ENCODE measurements around the gene ATRIP.
"Not testable (repeated sequence)": the region's sequence is repeated elsewhere in the genome, so short reads cannot be mapped to it uniquely, and the experiment has no call there.

The ATRIP gene

GRCh38 chr3:48472673-48472922 is 26.1 kb downstream of the ATRIP start:
- DNase-seq = no peak

DNA sequence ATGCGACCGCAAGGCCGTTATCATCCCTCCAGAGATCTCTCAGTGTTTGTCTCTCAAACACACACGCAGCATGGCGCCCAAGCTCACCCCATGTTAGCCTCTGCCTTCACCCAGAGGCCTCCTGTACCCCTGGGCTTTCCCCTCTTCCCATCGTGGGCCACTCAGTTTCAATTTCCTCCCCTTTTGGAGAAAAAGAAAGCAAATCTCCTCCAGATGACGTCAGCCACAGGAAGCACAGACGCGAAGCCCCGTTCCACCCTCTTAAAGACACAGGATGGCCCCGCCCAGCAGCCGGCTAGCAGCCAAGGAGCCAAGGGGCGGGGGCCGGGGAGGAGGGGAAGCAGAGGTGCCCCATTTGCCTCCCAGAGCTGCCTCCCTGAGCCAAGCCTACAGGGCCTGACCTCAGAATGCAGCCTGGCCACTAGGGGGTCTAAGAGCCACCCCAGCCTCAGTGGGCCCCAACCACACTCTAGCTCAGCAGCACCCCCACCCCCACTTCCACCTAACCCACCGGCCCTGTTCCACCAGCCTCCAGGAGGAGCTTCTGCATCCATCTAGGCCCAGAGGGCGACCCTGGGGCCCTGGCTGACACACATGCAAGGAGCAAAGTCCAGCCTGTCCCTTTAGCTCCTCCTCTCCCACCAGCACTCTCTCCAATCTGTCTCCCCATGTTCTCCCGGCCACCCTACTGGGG is 26.5 kb downstream of the ATRIP start:
- peak; percentile 1 for DNase-seq

- no peak for DNase-seq
Measured at GRCh38 chr3:48473617-48473952, 27.0 kb downstream of the ATRIP start.

- not testable (repeated sequence) for DNase-seq
Measured at GRCh38 chr3:48474031-48474430, 27.5 kb downstream of the ATRIP start.

DNA sequence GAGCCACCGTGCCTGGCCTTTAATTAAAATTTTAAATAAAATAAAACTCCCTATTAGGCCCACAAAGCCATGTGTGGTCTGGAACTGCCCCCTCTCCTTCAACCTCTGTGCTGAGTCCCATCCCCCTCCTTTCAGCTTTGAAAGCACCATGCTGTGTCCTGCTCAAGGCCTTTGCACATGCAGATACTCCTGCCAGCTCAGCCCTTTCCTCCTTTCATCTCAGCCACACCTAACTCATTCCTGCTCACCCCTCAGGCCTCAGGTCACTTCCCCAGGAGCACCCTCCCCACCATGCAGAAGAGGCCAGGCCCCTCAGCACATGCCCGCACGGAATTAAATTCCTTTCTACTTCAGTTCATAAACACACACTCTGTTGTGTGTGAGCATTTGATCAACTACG is 28.1 kb downstream of the ATRIP start:
- DNase-seq = no peak

- DNase-seq = no peak
Measured at GRCh38 chr3:48475188-48475587, 28.7 kb downstream of the ATRIP start.

- no peak for DNase-seq
Measured at GRCh38 chr3:48476426-48477053, 30.0 kb downstream of the ATRIP start.

- no peak for DNase-seq
Measured at GRCh38 chr3:48477959-48478520, 31.5 kb downstream of the ATRIP start.

DNA sequence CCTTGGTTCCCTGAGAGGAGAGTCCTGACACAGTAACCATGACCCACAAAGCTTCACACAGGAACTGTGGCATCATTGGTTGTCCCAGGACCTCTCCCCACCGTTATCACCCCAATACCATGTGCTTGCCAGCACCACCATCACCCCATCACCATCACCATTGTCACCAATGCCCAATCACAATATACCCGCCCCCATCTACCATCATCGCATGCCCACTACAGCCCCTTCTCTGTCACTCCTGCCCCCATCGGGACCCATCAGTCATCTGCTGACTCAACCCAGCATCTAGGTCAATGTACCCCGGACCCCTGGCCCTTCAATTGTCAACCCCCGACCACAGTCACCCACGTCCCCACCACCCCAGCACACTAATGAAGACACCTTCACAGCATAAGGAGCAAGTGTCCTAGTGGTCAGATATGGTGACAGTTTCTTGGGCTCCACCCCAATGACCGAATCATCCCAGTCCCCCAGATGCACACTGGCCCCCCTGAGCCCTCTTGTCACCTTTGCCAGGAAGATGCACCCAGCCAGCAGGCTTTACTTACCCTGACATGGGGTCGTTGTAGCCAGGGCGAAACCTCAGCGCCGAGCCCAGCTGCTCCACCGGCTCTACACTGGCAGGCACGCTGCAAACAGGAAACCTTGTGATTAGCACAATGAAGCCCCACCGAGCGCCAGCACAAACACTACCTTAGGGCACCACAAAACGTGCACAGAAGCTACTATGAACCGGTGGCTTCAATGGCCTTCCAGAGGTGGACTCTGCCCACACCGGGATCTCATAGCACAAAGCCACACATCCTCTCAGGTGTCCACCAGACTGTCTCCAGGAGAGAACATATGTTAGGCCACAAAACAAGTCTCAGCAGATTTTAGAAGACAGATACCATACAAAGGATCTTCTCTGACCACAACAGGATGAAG is 32.4 kb downstream of the ATRIP start:
- DNase-seq = no peak

DNA sequence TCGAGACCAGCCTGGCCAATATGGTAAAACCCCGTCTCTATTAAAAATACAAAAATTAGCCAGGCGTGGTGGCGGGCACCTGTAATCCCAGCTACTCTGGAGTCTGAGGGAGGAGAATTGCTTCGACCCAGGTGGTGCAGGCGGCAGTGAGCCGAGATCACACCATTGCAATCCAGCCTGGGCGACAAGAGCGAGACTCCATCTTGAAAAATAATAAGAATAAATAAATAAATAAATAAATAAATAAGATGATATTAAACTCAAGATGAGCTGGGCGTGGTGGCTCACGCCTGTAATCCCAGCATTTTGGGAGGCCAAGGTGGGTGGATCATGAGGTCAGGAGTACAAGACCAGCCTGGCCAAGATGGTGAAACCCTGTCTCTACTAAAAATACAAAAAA is 34.4 kb downstream of the ATRIP start:
- DNase-seq = not testable (repeated sequence)

DNA sequence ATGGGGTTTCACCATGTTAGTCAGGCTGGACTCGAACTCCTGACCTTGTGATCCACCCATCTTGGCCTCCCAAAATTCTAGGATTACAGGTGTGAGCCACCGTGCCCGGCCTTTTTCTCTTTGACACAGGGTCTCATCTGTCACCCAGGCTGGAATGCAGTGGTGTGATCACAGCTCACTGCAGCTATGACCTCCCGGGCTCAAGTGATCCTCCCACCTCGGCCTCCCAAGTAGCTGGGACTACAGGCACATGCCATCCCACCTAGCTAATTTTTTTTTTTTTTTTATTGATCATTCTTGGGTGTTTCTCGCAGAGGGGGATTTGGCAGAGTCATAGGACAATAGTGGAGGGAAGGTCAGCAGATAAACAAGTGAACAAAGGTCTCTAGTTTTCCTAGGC is 36.3 kb downstream of the ATRIP start:
- not testable (repeated sequence) for DNase-seq

DNA sequence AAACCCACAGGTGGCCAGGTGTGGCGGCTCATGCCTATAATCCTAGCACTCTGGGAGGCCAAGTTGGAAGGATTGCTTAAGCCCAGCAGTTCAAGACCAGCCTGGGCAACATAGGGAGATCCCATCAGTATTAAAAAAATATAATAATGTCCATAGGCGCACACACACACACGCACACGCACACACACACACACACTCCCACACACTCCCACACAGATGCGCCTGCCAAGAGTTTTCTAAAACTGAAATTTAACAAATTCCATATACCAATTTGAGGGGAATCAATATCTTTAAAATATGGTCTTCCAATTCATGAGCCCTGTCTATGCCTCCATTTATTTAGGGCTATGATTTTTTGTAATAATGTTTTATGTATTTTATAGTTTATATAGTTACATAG is 40.4 kb downstream of the ATRIP start:
- DNase-seq = no peak

GRCh38 chr3:48492461-48493202 is 46.1 kb downstream of the ATRIP start:
- DNase-seq = no peak

- no peak for DNase-seq
Measured at GRCh38 chr3:48493203-48493501, 46.6 kb downstream of the ATRIP start.

DNA sequence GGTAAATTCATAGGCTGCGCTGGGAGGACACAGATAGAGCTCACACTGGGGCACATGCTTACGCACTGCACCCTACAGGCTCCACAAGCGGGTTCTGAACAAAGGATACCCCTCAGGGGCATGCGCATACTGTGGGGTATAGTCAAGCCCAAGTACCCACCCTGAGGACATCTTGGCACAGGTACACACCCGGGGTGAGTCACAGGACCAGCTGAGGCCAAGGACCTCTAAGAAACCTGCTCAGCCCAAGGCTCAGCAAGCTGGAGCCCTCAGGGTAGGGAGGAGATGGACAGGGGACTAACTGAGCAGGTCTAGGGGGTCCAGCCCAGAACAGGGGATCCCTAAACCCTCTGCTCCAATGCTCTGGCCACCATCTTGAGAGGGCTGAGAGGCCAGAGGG is 54.1 kb downstream of the ATRIP start:
- DNase-seq = no peak

DNA sequence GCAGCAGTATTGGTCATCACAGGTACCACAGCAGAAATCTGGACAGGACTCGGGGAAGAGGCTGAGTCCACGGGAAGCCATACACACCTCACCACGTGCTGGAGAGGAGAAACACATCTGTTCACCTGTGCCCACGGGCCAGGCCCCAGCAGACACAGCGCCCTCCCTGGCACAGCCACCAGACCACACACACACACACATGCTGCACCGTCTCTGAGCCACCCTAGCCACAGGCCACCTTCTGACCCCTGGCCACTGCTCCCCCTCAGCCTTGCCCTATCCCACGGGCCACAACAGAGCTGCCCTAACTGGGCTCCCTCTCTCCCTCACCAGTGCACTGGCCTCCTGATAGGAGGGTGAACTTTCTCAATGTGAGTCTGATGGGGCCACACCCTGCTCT is 54.7 kb downstream of the ATRIP start:
- DNase-seq = no peak

GRCh38 chr3:48502121-48502520 is 55.6 kb downstream of the ATRIP start:
- no peak for DNase-seq

GRCh38 chr3:48502728-48503168 is 56.2 kb downstream of the ATRIP start:
- DNase-seq = no peak

DNA sequence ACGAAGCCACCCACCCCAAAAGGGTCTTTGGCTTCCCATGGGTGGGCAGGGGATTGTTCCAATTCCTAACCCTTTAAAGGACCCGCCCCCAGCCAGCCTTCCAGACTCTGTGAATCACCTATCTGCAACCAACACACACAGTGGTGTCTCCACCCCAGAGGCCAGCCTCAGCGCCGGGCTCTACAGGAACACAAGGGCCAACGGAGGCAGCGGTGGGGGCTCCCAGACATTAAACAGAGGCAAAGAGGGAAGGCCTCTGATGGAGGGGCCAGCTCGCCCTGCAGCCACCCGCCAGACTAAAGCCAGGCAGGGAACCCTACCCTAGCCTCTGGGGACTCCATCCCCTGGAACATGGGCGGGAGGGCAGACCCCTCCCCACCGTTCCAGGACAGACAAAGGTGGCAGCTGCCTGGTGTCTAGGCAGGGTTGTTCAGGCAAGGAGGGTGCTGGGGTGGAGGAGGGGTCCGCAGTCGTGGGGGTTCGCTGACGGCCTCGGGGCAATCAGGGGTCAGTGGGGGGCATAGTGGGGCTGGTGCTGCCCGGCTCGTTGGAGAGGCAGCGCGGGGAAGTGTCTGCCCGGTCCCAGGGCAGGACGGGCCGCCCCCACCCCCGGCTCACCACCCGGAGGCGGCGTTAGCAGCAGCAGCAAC is 57.0 kb downstream of the ATRIP start:
- DNase-seq = no peak

DNA sequence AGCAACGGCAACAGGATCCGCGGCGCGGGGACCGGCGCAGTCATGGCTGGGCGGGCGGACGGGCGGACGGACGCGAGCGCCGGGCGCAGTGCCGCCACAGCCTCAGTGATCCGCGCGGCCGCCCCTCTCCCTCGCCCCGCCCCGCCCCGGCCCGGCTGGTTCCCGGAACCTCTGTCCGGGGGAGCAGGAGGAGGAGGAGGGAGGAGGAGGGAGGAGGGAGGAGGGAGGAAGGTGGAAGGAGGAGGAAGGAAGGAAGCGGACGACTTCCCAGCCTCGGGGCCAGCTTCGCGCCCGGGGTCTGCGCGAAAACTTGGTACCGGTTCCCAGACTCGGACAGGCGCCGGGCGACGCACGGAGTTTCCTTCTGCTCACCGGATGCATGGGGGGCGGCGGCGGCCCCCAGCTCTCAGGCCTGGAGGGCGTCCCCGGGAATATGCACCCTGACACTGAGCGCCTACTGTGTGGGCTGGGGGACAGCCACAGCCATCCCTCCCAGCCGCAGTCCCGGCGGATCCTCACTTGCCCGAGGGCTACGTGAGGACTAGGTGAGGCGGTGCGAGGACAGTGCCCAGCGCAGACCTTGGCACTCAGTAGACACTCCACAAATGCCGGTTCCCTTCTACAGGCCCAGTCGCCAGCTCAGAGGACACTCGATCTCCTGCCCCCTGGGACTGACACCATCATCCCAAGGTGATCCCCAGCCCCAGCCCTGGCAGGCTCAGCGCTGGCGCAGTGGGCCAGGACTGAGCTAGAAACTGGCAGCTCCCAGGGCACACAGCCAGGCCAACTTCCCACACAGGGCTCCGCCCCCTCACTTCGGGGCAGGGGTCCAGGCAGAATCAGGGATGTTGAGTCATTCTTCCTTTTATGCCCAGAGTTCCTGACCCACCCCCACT is 57.8 kb downstream of the ATRIP start, which contains the start of gene SHISA5:
Gene SHISA5 (minus strand): TSS at position 124 of the 896 bp plus-strand sequence. CDS start 80 bp downstream, at position 44.
- DNase-seq = no peak

- no peak for DNase-seq
Measured at GRCh38 chr3:48505146-48505545, 58.6 kb downstream of the ATRIP start.

All from NCI-H1694 treated with DMSO at 0.1 percent for 48 hours (cell line).